A673 (cell line): ENCODE results near the gene GJC2.

Source experiments
- EZH2 ChIP-seq: fragments of 200-600 bp; sonication (generic); IDR thresholded peaks from 2 replicates; pipeline ENCODE4 v1.6.1; 2017; ENCODE audit warnings: borderline replicate concordance, low read depth, mild to moderate bottlenecking, mixed read lengths, antibody characterized with exemption, low read length; ENCODE audit not compliant: poor library complexity, severe bottlenecking
- TF ChIP-seq, protein P1 (sequence below): fragments of 300-800, 200-600 bp; sonication (generic); conservative IDR thresholded peaks from 2 replicates; pipeline ENCODE4 v1.5.1; 2017; ENCODE audit warnings: low read depth, mild to moderate bottlenecking, antibody characterized with exemption, low read length, moderate library complexity, mixed read lengths

DNA sequence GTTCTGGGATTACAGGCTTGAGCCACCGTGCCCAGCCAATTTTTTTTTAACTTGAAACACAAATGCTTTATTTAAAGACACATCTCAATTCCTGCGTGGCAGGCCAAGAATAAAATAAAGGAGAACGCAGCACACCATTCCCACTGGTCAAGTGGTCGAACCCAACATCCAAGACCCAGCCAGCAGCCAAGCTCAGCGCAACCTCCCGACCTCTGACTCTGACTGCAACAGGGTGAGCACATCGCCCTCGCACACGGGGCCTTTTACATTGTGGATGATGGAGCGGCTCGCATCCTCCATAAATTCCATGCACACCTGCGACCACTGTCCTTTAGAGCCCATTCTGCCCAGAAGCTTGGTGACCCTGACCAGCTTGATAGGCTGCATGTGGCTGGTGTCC, 15.1 kb upstream of the GJC2 start:
- TF ChIP-seq, protein P1, sequence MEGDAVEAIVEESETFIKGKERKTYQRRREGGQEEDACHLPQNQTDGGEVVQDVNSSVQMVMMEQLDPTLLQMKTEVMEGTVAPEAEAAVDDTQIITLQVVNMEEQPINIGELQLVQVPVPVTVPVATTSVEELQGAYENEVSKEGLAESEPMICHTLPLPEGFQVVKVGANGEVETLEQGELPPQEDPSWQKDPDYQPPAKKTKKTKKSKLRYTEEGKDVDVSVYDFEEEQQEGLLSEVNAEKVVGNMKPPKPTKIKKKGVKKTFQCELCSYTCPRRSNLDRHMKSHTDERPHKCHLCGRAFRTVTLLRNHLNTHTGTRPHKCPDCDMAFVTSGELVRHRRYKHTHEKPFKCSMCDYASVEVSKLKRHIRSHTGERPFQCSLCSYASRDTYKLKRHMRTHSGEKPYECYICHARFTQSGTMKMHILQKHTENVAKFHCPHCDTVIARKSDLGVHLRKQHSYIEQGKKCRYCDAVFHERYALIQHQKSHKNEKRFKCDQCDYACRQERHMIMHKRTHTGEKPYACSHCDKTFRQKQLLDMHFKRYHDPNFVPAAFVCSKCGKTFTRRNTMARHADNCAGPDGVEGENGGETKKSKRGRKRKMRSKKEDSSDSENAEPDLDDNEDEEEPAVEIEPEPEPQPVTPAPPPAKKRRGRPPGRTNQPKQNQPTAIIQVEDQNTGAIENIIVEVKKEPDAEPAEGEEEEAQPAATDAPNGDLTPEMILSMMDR: no peak
- TF ChIP-seq EZH2: no peak
